Retinal pigment epithelial cell (primary cell): ENCODE data around the gene SIGLEC14.

ENCODE experiments used
- DNase-seq: peaks from one replicate; pipeline ENCODE4 v3.0.0-alpha.2; 2010; ENCODE audit warnings: low read depth
- H3K4me3 ChIP-seq: 2 replicates; pipeline ENCODE4 v1.5.1; 2011; ENCODE audit warnings: mild to moderate bottlenecking, low read length, control low read depth, moderate library complexity
- TF ChIP-seq, protein P1 (sequence below): conservative IDR thresholded peaks from 2 replicates; pipeline ENCODE4 v1.5.1; 2011; ENCODE audit warnings: low read depth, low read length, control low read depth, inconsistent platforms

The SIGLEC14 gene

DNA sequence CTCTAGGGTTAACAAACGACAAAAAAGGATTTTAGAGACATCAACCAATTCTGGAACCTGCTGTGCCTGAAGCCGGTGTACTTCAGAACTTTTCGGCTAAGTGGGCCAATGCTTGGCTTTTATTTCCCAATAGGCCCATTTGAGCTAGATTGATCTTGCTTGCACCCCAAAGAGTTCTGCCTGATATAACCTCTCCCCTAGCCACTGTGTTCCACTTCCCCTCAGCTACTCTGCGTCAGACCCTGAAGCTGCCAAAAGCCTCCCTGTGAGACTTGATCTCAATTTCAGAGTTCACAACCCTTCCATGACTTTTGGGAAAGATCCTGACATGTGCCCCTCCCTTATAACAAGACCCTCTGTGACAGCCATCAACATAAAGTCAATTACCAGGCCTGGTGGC is 5.6 kb upstream of the SIGLEC14 start:
- no peak overlapping the region for H3K4me3 ChIP-seq
- no peak for DNase-seq
- TF ChIP-seq, protein P1, sequence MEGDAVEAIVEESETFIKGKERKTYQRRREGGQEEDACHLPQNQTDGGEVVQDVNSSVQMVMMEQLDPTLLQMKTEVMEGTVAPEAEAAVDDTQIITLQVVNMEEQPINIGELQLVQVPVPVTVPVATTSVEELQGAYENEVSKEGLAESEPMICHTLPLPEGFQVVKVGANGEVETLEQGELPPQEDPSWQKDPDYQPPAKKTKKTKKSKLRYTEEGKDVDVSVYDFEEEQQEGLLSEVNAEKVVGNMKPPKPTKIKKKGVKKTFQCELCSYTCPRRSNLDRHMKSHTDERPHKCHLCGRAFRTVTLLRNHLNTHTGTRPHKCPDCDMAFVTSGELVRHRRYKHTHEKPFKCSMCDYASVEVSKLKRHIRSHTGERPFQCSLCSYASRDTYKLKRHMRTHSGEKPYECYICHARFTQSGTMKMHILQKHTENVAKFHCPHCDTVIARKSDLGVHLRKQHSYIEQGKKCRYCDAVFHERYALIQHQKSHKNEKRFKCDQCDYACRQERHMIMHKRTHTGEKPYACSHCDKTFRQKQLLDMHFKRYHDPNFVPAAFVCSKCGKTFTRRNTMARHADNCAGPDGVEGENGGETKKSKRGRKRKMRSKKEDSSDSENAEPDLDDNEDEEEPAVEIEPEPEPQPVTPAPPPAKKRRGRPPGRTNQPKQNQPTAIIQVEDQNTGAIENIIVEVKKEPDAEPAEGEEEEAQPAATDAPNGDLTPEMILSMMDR, result no peak

DNA sequence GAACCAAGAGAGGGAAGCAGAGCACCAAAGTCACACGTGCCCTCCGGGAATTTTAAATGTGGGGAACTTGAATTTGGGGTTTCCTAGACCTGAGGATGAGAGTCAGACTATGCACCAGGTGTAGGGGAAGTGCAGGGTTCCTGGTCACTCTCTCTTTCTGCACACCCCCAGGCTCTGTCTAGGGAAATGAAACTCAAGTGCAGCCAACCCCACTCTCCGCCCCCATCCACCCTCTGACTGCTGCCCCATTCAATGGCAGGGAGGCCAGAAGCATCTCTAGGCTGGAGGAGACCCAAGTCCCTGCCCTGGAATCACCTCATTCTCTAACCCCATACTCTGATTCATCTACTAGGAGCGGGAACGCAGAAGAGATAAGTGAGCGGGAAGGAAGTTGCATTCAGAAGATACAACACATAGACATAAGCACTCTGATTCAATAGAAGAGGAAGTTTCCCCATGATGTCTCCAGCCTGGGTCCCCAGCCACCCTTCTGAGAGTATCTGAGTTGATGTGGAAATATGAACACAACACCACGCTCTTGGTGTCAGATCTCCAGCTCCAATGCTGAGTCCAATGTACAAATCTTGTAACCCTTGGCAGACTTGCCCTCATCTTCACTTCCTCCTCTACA is 4.7 kb upstream of the SIGLEC14 start:
- TF ChIP-seq, protein P1, result no peak
- DNase-seq, result no peak
- no peak overlapping the region for H3K4me3 ChIP-seq

DNA sequence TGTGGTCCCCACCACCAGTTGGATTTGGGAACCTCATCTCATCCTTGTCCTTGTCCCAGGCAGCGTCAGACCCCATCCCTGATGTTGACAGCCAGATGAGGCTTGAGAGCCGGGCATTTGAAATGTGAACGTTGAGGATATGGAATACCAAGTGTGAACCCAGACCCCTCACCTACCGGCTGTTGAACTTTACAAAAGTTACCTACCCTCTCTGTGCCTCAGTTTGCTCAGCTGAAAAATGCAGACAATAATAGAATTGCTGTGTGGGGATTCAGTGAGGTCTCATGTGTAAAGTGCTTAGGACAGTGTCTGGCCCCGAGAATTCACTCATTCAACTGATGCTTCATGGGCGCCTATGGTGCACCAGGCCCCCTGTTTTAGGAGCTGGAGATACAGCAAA is 693 bp upstream of the SIGLEC14 start:
- no peak overlapping the region for H3K4me3 ChIP-seq
- DNase-seq, result no peak

DNA sequence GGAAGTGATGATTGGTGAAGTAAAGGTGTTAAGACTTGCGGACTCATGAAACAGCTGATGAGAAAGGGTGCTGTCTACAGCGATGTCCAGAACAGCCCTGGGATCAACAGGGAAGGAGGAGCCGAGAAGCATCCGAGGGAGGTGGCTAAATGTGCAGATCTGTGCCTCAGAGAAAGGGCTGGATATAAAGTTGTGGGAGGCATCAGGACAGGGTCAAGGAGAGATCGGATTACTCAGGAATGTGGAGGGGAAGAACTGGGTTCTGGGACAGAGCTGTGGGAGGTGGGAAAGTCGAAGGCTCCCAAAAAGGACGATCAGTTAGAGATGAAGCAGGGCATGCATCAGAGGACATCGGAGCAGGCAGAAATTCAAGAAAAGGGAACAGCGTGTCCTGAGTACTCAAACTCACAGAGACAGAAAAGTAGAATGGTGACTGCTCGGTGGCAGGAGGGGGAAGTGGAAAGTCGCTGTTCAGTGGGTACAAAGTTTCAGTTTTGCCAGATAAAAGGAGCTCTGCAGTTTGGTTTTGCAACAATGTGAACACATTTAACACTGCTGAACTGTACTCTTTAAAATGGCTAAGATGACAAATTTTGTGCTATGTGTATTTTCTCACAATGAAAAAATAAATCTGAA is 1.9 kb downstream of the SIGLEC14 start:
- TF ChIP-seq, protein P1, result no peak
- no peak overlapping the region for H3K4me3 ChIP-seq
- DNase-seq, result no peak

More for the DNA sequence above, 693 bp upstream of the SIGLEC14 start:
- TF ChIP-seq, protein P1, result no peak

- no peak for DNase-seq
- TF ChIP-seq, protein P1, result no peak
- H3K4me3 ChIP-seq, result no peak overlapping the region
Measured at GRCh38 chr19:51641648-51642047, 5.0 kb downstream of the SIGLEC14 start.

DNA sequence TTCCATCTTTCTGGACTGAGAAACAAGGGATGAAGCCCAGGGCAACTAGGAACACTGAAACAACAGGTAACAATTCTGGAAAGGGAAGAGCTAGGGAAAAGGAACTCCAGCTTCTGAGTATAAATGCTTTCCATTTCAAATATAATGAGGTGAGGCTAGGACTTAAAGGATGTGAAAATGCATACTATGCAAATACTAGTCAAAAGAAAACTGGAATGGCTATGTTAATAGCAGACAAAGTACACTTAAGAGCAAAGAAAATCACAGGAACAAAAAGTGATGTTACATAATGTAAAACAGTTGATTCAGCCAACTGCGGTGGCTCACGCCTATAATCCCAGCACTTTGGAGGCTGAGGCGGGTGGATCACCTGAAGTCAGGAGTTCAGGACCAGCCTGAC is 6.2 kb downstream of the SIGLEC14 start:
- no peak for DNase-seq
- H3K4me3 ChIP-seq, result no peak overlapping the region
- TF ChIP-seq, protein P1, result no peak

DNA sequence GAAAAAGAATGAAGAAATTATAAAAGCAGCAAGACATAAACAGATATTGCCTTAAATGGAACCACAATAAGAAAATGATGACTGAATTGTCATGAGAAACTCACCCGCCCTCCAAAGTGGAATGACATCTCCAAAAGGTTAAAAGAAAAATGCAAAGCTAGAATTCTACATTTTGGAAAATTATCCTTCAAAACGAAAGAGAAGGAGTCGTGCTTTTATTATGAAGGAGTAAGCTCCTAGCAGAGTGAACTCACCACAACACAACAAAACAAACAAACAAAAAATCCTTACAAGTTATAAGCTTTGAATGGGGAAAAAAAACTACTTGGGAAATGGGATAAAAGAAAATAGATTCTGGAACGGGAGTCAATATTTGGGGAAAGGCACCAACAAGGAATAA is 6.7 kb downstream of the SIGLEC14 start:
- no peak overlapping the region for H3K4me3 ChIP-seq
- TF ChIP-seq, protein P1, result no peak

More for the DNA sequence above, 6.7 kb downstream of the SIGLEC14 start:
- DNase-seq, result no peak
